GM03348 (cell line): ENCODE measurements around the gene SMCO3.
"Not testable (repeated sequence)": the region's sequence is repeated elsewhere in the genome, so short reads cannot be mapped to it uniquely, and the experiment has no call there.

Experiments used
- DNase-seq: peaks from one replicate; pipeline ENCODE4 v3.0.0; 2012; ENCODE audit warnings: low spot score

Gene SMCO3

DNA sequence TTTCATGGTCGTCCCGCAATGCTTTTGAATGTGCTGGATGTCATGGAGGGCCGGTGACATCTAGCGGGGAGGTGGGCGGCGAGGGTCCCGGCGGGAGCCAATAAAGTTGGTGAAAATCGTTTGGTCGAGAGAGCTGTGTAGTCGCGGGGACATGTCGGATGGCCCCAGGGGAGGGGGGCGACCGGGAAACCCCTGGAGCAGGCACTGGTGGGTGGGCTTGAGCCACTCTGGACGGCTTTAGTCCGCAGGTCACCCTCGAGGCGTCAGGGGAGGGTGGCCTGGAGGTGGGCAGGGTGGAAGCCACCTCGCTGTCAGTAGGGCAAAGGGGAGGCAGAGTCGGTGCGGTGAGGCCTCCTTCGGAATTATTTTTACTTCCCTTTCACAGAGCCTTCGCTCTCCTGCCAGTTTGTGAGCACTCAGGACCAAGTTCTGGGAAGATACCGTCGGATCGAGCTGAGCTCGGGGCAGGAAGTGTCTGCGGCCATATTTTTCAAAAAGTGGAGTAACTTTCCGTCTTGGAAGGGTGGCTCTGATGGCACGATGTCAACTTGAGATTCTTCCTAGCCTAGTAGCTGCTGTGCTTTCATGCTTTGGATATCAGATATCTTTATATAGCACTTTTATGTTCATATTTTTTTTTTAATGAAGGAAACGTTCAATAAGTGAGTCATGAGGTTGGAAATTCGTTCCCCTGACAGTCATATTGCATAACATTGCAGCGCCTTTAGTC is 38.9 kb downstream of the SMCO3 start:
- DNase-seq = peak; percentile 61

DNA sequence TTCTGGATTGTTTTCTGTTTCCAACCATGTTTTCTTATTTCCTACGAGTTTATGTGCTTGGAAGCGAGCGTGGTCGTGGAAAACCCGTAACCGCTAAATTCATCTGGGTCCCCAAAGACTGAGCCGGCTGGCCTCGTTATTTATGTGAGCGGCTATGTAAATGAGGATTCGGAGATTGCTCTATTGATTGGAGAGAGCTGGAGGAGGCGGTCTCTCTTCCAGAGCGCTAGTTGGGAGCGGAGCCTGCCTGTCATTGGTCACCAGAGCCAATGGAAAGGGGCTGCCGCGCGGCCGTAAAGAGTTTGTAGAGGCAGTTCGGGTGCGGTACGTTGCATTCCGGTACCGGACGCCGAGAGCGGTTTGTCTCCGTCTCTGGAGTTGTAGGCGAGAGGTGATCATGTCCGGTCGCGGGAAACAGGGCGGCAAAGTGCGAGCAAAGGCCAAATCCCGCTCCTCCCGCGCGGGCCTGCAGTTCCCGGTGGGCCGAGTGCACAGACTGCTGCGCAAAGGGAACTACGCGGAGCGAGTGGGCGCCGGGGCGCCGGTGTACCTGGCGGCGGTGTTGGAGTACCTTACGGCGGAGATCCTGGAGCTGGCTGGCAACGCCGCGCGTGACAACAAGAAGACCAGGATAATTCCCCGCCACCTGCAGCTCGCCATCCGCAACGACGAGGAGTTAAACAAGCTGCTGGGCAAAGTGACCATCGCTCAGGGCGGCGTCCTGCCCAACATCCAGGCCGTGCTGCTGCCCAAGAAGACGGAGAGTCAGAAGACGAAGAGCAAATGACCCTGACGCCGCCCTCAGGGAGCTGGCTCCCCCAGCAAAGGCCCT is 39.7 kb downstream of the SMCO3 start:
- DNase-seq = peak; percentile 96

DNA sequence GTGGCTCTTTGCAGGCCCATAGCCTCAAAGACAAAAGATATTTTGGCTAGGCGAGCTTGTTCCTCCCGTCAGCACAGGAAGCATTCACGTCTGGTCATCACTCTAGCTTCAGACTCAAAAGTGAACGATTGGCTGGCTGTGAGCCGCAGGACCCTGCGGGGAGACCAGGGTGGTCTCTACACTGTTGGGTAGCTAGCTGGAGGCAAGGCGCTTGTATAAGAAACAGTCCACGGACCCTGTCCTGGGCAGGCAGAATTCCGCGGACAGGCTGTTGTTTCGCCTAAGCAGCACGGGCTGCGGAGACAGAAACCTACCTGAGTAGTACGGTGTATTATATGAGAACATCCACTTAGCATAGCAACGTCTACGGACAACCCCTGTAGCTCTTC is 40.3 kb downstream of the SMCO3 start:
- no peak for DNase-seq

DNA sequence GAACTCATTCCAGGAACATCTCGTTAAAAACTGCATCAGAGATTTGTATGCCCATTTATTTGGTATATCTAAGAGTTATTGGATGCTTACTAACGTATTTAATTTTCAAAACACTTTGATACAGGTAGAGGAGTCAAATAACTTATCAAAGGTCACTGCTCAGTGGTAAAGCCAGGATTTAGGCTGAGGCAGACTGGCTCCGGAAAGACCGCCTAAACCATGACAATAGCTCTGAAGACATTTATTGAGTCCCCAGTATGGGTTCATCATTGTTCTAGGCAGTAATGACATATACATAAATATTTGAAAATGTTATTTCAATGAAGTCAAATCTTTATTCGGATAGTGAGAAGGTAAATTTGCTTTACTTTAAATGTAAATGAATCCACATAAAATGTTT is 41.0 kb downstream of the SMCO3 start:
- DNase-seq = no peak

DNA sequence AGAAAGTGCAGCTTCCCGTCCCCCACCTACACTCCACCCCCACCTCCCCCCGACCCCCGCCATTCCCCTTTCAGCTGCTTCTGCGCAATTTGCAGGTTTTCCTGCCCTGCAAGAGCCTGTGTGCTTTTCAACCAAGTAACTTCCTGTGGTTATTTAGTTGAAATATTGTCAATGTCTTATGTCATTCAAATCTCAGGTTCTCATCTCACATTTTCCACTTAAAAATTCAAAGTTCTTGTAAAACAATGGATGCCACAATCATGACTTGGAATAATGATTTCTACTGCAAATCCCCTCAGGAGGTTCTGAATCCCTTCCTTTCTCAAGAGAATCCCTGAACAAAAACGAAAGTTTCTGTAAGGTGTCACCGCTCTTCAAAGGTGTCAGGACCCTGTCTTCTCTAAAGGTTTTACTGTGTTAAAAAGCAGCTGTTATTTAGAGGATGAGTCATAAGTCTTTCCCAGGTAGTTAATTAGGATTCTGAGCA is 42.3 kb downstream of the SMCO3 start:
- DNase-seq = no peak

DNA sequence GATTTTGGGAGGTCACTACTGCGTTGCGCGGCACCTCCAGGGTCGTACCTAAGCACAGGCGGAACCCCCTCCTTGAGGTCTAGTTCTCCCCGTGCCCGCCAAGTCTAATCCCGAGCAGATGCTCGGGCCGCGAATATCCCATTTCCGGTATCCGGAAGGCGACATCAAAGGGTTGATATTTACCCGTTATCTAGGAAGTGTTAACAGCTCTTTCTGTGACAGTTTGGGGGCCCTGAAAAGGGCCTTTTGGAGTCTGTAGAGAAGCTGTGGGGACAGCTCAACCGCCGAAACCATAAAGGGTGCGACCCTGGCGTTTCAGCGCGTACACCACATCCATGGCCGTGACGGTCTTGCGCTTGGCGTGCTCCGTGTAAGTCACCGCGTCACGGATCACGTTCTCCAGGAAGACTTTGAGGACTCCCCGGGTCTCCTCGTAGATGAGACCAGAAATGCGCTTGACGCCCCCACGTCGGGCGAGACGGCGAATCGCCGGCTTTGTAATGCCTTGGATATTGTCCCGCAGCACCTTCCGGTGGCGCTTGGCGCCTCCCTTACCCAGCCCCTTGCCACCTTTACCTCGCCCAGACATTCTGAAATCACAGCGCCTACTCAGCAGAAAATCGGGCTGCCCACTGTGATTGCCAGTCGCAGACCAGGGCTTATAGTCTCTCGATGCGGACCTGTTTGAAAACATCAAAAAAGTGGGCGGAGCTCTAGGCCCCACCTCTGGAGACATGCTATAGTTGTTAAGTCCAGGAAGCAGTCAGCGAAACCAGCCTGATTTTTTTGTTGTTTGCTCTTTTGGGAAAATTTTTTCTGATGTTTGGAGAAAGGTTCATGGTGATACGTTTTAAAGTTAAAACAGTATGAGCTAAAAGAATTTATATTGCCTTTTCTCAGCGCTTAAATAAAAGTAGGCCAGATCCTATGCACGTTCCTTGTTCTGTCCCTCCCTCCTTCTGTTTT is 43.2 kb downstream of the SMCO3 start:
- peak; percentile 89 for DNase-seq

DNA sequence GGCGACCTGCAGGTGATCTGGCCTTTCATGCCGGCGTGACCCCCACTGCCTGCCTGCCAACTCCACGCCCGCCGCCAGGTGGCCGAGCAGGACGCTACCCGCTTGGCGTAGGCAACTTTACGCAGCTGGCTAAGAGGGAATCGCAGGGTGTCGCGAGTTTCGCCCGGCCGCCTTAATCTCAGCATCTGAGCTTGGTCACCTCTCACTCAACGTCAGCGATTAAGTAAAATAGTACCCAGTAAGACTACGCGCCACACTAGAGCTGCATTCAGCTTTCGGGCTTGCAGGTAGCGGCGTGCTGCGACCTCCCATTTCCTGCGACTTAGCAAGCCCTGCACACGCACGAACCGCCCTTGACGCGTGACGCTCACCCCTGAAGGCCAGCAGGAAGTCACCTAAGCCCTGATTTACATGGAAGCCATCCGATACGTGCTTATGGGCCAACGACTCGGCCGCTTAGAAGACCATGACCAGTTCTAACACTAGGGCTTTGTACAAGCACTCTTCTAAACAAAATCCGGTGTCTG is 44.0 kb downstream of the SMCO3 start:
- DNase-seq = peak; percentile 80

DNA sequence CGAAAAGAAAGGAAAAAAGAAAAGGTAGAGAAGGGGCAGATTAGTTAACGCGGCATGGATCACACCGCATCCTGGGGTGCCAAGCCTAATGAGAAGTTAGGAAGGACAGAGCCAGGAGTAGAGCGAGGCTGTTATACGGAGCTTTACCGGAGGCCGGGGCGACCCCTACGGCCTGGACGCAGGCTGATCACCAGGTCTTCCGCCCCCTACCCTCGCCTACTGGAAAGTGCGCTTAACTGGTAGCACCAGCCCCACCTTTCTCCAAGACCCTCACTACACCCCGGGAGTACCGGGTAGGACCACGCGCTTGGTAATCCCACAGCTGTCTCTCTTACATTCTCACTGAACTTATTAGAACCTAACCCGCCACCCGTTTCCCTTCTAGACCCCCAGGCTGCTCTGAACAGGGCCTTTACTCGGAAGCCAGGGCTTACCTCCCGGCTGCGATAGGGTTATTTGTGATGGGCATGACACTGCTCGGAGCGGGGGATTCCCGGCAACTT is 44.5 kb downstream of the SMCO3 start:
- peak; percentile 21 for DNase-seq

DNA sequence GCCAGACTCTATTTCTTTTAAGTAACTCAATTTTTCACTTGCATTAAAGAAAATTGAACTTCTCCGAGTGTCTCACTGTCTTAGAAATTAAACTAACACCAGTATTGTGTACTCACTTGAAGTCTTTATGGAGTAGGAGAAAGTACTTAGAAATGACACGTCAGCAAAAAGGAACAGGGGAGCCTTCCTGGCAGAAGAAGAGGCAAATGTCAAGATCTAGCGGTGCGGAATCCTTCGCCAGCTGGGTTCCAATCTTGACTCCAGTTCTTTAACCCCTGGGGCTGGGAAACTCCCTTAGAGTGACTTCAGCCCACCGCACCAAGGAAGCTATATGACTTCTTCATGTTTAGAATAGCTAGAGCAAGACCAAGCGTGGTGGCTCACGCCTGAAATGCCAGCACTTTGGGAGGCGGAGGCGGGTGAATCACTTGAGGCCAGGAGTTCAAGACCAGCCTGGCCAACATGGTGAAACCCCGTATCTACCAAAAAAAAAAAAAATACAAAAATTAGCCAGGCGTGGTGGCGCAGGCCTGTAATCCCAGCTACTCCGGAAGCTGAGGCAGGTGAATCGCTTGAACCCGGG is 45.1 kb downstream of the SMCO3 start:
- DNase-seq = peak; percentile 6

DNA sequence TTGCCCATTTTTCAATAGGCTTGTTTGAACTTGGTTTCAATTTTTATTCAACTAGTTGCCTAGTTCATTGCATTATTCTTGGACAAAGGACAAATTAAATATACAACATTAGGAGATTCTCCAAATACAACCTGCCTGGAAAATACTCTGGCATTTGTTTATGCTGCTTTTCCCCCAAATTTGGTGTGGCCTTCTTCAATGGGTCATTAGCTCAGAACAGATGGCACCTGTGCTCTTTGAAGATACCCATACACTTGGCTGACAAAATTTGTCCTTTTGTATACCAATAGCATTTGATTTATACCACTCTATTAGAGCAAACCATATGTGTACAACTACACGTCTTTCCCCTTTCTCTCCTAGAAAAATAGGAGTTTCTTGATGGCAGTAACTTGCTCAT is 46.4 kb downstream of the SMCO3 start:
- DNase-seq = no peak

DNA sequence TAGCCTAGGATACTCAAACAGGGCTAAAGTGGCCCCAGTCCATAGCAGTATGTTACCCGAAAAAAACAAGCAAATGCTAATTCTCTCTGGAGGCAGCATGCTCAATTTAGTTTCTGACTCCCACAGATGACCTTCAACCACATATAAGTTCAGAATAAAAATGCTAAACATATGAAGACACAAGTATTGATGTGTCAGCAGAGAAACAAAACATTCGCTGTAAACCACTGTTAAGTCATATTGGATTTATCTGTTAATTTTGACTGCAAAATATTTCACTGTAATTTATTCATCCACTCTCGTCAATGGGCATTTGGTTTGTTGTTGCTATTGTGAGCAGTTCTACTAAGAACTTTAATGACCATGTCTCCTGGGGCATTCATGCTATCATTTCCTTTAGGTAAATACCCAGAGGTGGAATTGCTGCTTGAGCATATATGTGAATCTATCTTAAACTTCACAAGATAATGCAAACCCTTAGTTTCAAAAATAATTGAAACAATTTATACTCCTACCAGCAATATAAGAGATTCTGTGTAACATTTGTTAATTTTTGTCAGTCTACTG is 47.2 kb downstream of the SMCO3 start:
- no peak for DNase-seq

DNA sequence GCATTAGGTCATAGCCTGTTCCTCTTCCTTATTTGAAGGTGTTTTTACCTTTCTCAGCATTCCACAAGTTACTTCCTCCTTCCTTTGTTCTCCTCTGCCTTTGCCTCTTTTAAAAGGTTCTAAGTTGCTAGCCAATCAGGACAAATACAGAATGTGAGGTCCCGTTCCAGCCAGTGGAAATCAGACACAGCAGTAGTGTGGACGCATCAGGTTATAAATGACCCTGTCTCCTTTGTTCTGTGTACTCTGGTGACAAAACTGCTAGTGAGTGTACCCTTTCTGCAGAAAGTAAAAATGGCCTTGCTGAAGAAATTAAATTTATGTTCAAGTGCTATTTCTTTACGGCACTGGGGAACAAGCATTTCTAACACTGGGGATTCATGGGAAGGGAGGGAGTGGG is 48.0 kb downstream of the SMCO3 start:
- not testable (repeated sequence) for DNase-seq

DNA sequence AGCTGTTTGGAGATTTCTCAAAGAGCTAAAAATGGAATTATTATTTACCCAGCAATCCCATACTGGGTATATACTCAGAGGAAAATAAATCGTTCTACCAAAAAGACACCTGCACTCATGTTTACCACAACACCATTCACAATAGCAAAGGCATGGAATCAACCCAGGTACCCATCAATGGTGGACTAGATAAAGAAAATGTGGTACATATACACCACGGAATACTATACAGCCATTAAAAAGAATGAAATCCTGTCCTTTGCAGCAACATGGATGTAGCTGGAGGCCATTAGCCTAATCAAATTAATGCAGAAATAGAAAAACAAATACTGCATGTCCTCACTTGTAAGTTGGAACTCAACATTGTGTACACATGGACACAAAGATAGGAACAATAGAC is 48.6 kb downstream of the SMCO3 start:
- no peak for DNase-seq

DNA sequence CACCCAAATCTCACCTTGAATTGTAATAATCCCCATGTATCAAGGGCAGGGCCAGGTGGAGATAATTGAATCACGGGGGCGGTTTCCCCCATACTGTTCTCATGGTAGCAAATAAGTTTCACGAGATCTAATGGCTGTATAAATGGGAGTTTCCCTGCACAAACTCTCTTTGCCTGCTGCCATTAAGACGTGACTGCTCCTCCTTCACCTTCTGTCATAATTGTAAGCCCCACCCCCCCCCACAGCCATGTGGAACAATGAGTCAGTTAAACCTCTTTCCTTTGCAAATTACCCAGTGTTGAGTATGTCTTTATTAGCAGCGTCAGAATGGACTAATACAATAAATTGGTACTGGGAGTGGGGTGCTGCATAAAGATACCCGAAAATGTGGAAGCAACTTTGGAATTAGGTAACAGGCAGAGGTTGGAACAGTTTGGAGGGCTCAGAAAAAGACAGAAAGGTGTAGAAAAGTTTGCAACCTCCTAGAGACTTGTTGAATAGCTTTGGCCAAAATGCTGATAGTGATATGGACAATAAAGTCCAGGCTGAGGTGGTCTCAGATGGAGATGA is 54.2 kb downstream of the SMCO3 start:
- DNase-seq = not testable (repeated sequence)

DNA sequence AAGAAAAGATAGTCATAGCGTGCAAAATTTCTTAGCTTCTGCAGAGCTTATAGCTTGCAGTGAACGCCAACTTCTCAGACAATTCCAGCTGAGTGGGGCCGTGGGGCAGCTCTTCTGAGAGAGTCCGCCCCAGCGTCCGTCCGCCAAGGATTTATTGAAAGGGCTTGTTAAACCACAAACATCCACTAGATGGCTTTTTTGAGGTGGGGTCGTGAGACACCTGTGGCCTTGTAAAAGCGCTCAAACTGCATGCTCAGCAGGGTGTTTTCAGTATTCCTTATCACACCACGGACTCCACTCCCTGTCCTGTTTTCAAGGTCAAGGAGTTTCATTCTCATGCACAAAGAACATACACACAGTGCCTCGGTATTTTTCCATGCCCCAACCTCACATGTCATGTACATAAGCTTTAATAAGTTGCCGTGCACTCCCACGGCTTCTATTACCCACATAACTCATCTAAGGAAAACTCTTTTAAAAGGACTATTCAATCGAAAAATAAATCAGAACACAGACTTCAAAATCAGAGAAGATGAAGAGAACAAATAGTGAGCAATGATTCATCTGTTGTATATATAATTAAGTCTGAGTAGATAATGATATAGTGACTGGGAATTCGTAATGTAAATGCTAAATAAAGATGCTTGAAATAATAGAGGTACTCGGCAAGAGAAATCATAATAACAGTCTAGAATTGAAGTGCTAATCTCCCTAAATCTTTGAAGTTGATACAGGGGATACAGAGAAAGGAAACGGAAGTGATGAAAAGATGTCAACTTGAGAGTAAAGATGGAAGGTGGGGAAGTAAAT is 57.4 kb downstream of the SMCO3 start:
- DNase-seq = no peak
